Measurements from ENCODE around the gene SLC44A1.

The SLC44A1 gene

GRCh38 chr9:105296445-105296844 lies 52.0 kb downstream of the SLC44A1 start:
- H3K36me3 Mint-ChIP-seq: no peaks in the 10 kb centered on the region
- DNase-seq (ENCODE audit: low spot score in 2 of 2): no peak
- peaks cover 12% of the 10 kb centered on the region for H3K4me1 Mint-ChIP-seq
- no peak overlapping the region for H3K27ac Mint-ChIP-seq
- no peak for ATAC-seq
- no peaks in the 10 kb centered on the region for H3K9me3 Mint-ChIP-seq
- H3K4me3 Mint-ChIP-seq: no peak overlapping the region

DNA sequence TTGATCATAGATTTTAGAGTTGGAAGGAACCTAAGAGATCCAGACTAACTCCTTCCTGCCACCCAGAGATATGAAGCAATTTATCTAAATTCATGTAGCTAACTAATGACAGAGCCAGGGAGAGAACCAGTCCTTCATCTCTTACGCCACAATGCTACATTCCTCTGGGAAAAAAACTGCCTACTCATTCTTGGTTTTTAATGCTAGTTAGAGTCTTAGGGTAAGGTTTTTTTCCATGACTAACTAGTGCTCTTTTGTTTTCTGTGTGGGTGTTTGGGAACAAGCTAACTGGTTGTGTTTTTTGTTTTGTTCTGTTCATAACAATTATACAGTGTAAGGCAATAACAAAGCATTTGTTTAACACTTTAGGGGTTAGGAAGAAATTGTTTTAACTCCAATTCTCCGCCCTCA lies 52.4 kb downstream of the SLC44A1 start:
- ATAC-seq: no peak
- Mint-ChIP-seq H3K4me3 (no peak overlapping the region), H3K27ac (no peak overlapping the region), H3K9me3 (no peaks in the 10 kb centered on the region), H3K4me1 (peaks cover 12% of the 10 kb centered on the region), H3K36me3 (no peaks in the 10 kb centered on the region)
- DNase-seq (ENCODE audit: low spot score in 2 of 2): no peak

GRCh38 chr9:105297442-105298075 lies 53.1 kb downstream of the SLC44A1 start:
- peaks cover 12% of the 10 kb centered on the region for H3K4me1 Mint-ChIP-seq
- H3K27ac Mint-ChIP-seq: no peak overlapping the region
- no peaks in the 10 kb centered on the region for H3K9me3 Mint-ChIP-seq
- ATAC-seq: no peak
- H3K4me3 Mint-ChIP-seq: no peak overlapping the region
- no peaks in the 10 kb centered on the region for H3K36me3 Mint-ChIP-seq
- DNase-seq (ENCODE audit: low spot score in 2 of 2): no peak

DNA sequence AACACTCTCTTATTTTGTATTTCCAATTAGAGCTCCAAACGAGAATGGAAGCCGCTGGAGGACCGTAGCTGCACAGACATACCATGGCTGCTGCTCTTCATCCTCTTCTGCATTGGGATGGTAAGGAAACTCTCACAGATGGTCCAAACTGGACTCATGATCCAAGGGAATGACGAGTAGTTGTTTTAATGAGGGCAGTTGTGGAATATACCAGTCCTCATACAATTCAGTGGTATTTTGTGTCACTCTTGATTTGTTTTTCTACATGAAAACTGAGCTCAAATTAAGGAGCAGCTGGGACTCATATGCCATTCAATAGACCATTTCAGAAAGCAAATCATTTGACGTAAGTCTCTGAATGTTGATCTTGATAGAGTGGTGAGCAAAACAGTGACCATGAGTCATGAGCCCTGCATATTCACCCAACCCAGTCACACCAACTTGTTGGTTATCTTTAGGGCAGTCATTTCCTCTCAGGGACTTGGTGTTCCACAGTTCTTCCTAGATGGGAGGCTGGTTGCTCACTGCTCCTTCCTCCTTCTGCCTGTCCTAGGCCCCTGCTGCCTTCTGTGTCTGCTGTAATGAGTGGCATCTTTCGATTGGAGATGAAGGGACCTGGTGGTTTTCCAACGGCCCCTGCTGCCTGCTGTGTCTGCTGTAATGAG lies 54.9 kb downstream of the SLC44A1 start:
- no peak overlapping the region for H3K27ac Mint-ChIP-seq
- DNase-seq (ENCODE audit: low spot score in 2 of 2): peak in 1 of 2 donors; percentile 50
- no peak overlapping the region for H3K4me3 Mint-ChIP-seq
- no peaks in the 10 kb centered on the region for H3K9me3 Mint-ChIP-seq
- H3K36me3 Mint-ChIP-seq: no peaks in the 10 kb centered on the region
- ATAC-seq: peak; percentile 98
- H3K4me1 Mint-ChIP-seq: peaks cover 12% of the 10 kb centered on the region

DNA sequence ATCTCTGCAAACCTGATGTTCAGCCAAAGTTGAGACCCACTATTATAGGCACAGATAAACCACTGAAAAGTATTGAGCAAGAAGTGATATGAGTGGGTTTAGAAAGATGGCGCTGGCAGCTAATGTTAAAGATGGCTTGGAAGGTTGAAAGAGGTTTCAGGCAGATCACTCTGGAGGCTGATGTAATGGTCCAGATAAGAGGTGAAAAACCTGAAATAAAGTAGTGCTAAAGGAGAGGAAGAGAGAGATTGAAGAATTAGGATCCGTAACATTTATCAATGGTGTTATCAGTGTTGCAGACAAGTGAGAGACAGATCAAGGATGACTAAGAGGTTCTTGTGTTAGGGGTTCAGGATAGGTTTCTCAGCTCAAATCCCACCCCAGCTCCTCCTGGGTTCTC lies 58.3 kb downstream of the SLC44A1 start:
- peaks cover 6% of the 10 kb centered on the region for H3K4me1 Mint-ChIP-seq
- no peak for DNase-seq (ENCODE audit: low spot score in 2 of 2)
- H3K27ac Mint-ChIP-seq: no peak overlapping the region
- ATAC-seq: no peak
- no peak overlapping the region for H3K4me3 Mint-ChIP-seq
- no peaks in the 10 kb centered on the region for H3K36me3 Mint-ChIP-seq
- H3K9me3 Mint-ChIP-seq: no peaks in the 10 kb centered on the region

DNA sequence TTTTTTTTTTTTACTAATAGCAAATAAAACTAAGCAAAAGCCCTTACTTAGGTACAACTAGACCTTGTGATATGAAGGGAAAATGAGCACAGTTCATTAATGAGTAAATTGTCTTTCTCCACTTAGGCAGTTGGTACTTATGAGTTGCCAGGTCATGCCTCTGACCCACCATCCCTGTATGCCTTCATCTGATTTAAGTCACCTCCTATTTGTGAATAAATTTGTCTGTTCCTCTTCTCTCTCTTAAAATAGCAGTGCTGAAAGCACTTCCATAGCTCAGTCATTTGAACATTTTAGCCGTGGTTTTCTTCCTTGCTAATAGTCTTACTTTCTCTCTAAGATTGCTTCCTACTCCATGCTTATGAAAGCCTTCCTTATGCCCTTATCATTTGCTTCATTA lies 61.4 kb downstream of the SLC44A1 start:
- no peak overlapping the region for H3K4me3 Mint-ChIP-seq
- H3K4me1 Mint-ChIP-seq: no peaks in the 10 kb centered on the region
- no peak overlapping the region for H3K27ac Mint-ChIP-seq
- DNase-seq (ENCODE audit: low spot score in 2 of 2) (no peak), ATAC-seq (no peak)
- no peaks in the 10 kb centered on the region for H3K9me3 Mint-ChIP-seq
- no peaks in the 10 kb centered on the region for H3K36me3 Mint-ChIP-seq

GRCh38 chr9:105306351-105307140 lies 62.1 kb downstream of the SLC44A1 start:
- DNase-seq (ENCODE audit: low spot score in 2 of 2) (no peak), ATAC-seq (no peak)
- no peaks in the 10 kb centered on the region for H3K36me3 Mint-ChIP-seq
- no peak overlapping the region for H3K27ac Mint-ChIP-seq
- H3K4me1 Mint-ChIP-seq: no peaks in the 10 kb centered on the region
- H3K4me3 Mint-ChIP-seq: no peak overlapping the region
- H3K9me3 Mint-ChIP-seq: no peaks in the 10 kb centered on the region

DNA sequence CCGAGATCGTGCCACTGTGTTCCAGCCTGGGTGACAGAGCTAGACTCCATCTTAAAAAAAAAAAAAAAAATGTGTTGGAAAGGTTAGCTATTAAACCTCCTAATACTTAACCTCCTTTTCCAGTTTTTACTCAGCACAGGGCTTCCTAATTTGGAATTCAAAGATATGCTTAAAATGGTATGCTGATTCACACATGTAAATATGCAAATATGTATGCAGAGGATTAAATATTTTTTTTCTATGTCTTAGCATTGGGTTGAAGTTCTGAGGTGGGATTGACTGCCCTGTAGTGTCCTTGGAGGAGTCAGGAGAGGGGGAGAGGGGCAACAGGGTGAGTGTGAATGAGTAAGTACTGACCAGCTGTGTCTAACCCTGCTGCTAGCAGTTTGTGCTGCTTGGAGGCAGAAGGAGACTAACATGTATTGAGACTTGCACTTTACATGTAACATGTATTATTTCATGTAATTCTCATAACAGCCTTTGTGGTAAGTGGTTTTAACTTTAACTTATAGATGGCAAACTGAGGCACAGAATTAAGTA lies 63.2 kb downstream of the SLC44A1 start:
- DNase-seq (ENCODE audit: low spot score in 2 of 2) (no peak), ATAC-seq (no peak)
- H3K36me3 Mint-ChIP-seq: no peaks in the 10 kb centered on the region
- H3K4me3 Mint-ChIP-seq: no peak overlapping the region
- H3K4me1 Mint-ChIP-seq: no peaks in the 10 kb centered on the region
- H3K27ac Mint-ChIP-seq: no peak overlapping the region
- no peaks in the 10 kb centered on the region for H3K9me3 Mint-ChIP-seq

DNA sequence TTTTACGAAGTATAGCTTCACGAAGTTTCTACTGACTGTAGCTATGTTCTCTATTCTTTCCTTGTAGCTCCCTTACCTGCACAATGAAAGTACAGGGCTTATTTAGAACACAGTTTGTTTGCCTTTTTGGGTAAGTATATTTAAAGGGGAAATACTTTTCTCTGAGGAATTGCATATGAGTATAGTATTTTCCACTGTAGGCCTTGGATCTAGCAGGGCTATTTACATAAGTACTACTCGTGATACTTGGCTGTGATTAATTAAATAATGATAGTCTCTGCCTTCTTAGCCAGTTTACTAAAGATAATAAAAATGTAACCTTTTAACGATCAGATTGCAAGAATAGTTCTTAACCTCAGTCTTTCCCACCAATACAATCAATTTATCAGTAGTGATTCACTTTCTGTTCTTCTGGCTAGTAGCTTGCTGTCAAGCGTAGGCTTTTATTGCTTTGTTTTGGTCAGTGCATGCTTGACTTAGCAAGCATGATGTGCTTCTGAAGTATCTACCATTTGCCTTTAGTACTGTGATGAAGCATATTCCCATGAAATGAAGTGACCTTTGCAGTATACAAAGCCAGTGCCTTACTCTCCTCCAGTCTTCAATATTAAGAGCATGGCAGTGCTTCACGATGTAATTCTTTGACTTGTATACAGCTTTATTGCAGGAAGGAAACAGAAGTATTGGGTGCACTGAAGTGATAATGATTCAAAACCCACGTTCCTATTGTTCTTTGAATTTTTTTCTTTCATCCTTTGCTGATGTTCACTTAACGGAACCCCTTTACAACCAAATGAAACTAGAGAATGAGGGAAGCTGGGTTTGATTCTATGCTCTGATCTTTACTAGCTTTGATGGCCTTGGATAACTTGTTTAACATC lies 64.2 kb downstream of the SLC44A1 start:
- ATAC-seq (no peak), DNase-seq (ENCODE audit: low spot score in 2 of 2) (no peak)
- H3K4me1 Mint-ChIP-seq: no peaks in the 10 kb centered on the region
- no peak overlapping the region for H3K27ac Mint-ChIP-seq
- H3K9me3 Mint-ChIP-seq: no peaks in the 10 kb centered on the region
- H3K36me3 Mint-ChIP-seq: no peaks in the 10 kb centered on the region
- no peak overlapping the region for H3K4me3 Mint-ChIP-seq

DNA sequence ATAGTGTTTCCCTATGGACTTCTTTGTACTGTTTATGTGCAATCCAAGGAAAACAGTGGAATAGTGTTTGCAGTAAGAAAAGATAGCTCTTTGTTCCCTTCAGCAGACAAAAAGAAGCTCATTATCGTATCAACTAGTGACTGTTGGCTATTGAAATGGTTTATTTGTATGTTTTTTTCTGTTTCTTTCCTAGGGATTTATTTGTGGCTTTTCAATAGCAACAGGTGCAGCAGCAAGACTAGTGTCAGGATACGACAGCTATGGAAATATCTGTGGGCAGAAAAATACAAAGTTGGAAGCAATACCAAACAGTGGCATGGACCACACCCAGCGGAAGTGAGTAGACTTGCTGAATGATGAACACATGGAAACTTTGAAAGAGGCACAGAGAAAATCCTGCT lies 65.1 kb downstream of the SLC44A1 start:
- H3K4me1 Mint-ChIP-seq: no peaks in the 10 kb centered on the region
- no peak overlapping the region for H3K27ac Mint-ChIP-seq
- no peak overlapping the region for H3K4me3 Mint-ChIP-seq
- DNase-seq (ENCODE audit: low spot score in 2 of 2) (no peak), ATAC-seq (no peak)
- no peaks in the 10 kb centered on the region for H3K9me3 Mint-ChIP-seq
- H3K36me3 Mint-ChIP-seq: no peaks in the 10 kb centered on the region

- no peaks in the 10 kb centered on the region for H3K4me1 Mint-ChIP-seq
- H3K27ac Mint-ChIP-seq: no peak overlapping the region
- no peak for ATAC-seq
- H3K36me3 Mint-ChIP-seq: no peaks in the 10 kb centered on the region
- DNase-seq (ENCODE audit: low spot score in 2 of 2): no peak
- no peaks in the 10 kb centered on the region for H3K9me3 Mint-ChIP-seq
- no peak overlapping the region for H3K4me3 Mint-ChIP-seq
These were observed 66.9 kb downstream of the SLC44A1 start for GRCh38 chr9:105311306-105311705.

- no peak overlapping the region for H3K27ac Mint-ChIP-seq
- no peaks in the 10 kb centered on the region for H3K9me3 Mint-ChIP-seq
- no peak for ATAC-seq
- no peaks in the 10 kb centered on the region for H3K4me1 Mint-ChIP-seq
- no peaks in the 10 kb centered on the region for H3K36me3 Mint-ChIP-seq
- DNase-seq (ENCODE audit: low spot score in 2 of 2): no peak
- H3K4me3 Mint-ChIP-seq: no peak overlapping the region
These were observed 68.8 kb downstream of the SLC44A1 start for GRCh38 chr9:105313238-105313637.

- no peaks in the 10 kb centered on the region for H3K9me3 Mint-ChIP-seq
- ATAC-seq: no peak
- no peak for DNase-seq (ENCODE audit: low spot score in 2 of 2)
- no peak overlapping the region for H3K27ac Mint-ChIP-seq
- H3K4me3 Mint-ChIP-seq: no peak overlapping the region
- H3K36me3 Mint-ChIP-seq: no peaks in the 10 kb centered on the region
- H3K4me1 Mint-ChIP-seq: no peaks in the 10 kb centered on the region
These were observed 72.3 kb downstream of the SLC44A1 start for GRCh38 chr9:105316703-105317102.

- H3K9me3 Mint-ChIP-seq: no peaks in the 10 kb centered on the region
- no peak overlapping the region for H3K4me3 Mint-ChIP-seq
- no peaks in the 10 kb centered on the region for H3K4me1 Mint-ChIP-seq
- ATAC-seq (no peak), DNase-seq (ENCODE audit: low spot score in 2 of 2) (no peak)
- no peaks in the 10 kb centered on the region for H3K36me3 Mint-ChIP-seq
- H3K27ac Mint-ChIP-seq: no peak overlapping the region
These were observed 74.3 kb downstream of the SLC44A1 start for GRCh38 chr9:105318729-105319191.
